Loucy (cell line): Measurements from ENCODE around the gene PHLDB2.

Source experiments
- CTCF ChIP-seq: fragments of 200-600 bp; sonication (generic); conservative IDR thresholded peaks from 2 replicates; pipeline ENCODE4 v1.5.1; 2014; ENCODE audit warnings: mild to moderate bottlenecking, antibody characterized with exemption, low read length
- EZH2phosphoT487 ChIP-seq: fragments of 200-600 bp; IDR thresholded peaks from 2 replicates; pipeline ENCODE4 v1.6.1; 2018; ENCODE audit warnings: antibody characterized with exemption, mild to moderate bottlenecking, moderate library complexity, borderline replicate concordance

GRCh38 chr3:111975131-111975530 lies 116.1 kb downstream of the PHLDB2 start:
- TF ChIP-seq CTCF (no peak), EZH2phosphoT487 (no peak)
